Endothelial cell of umbilical vein (primary cell): Measurements from ENCODE around the gene F5. TPM values are rescaled to one million over a fixed set of nuclear protein-coding genes. Genes with fewer than 3 reads are reported as not detected.
A peak's percentile ranks its signal among the peaks of the same experiment; 100 is the strongest.

Experiments
- BruUV-seq: library from RNA; stranded (reverse); fragments of 400-500 nt; replicated peaks from 2 replicates; lab custom pipeline; 2021; lab: Mats Ljungman, UMichigan
- CTCF ChIA-PET: fragments of 300-600, 350-600 bp; sonication (Branson Sonifier 250); formaldehyde crosslinking; loops from one replicate; lab custom pipeline; 2021; ENCODE audit warnings: antibody characterized with exemption, inconsistent platforms; lab: Charles Lee
- POLR2A ChIA-PET: fragments of 300-600, 350-600 bp; sonication (Branson Sonifier 250); formaldehyde crosslinking; loops from one replicate; lab custom pipeline; 2021; ENCODE audit warnings: antibody characterized with exemption, inconsistent platforms; lab: Charles Lee
- DNase-seq: peaks from one replicate; pipeline ENCODE4 v3.0.0-alpha.2; 2011; ENCODE audit warnings: low read depth, low spot score
- FAIRE-seq: peaks from 2 replicates; lab custom pipeline; 2011; peaks lifted over from hg19 to GRCh38; lab: Jason Lieb, UNC
- H2AFZ ChIP-seq: 2 replicates; pipeline ENCODE4 v1.6.0; 2012; ENCODE audit warnings: low read depth, low read length, control low read depth, inconsistent platforms
- H3K27ac ChIP-seq: 2 replicates; pipeline ENCODE4 v1.5.1; 2011; ENCODE audit warnings: low read depth, mild to moderate bottlenecking, control low read depth, low read length, moderate library complexity; ENCODE audit not compliant: insufficient read depth
- H3K27me3 ChIP-seq, 2 experiments: 2 replicates each; pipeline versions ENCODE4 v1.6.0 to v1.6.1; 2011; ENCODE audit warnings: low read length in 2 of 2, mixed read lengths in 1 of 2; ENCODE audit not compliant: control insufficient read depth in 2 of 2, insufficient read depth in 2 of 2
- H3K36me3 ChIP-seq, 2 experiments: 2 replicates in 1 of 2; 3 replicates in 1 of 2; pipeline ENCODE4 v1.5.1; 2011; ENCODE audit warnings: low read length in 2 of 2, mild to moderate bottlenecking in 1 of 2, moderate library complexity in 1 of 2; ENCODE audit not compliant: control insufficient read depth in 2 of 2, insufficient read depth in 2 of 2; ENCODE audit errors: extremely low read depth in 1 of 2
- H3K4me1 ChIP-seq: 3 replicates; pipeline ENCODE4 v1.5.1; 2011; ENCODE audit warnings: mild to moderate bottlenecking, low read length; ENCODE audit not compliant: control insufficient read depth, insufficient read depth; ENCODE audit errors: extremely low read depth
- H3K4me2 ChIP-seq: 2 replicates; pipeline ENCODE4 v1.6.1; 2011; ENCODE audit warnings: low read length, control low read depth, mixed read lengths; ENCODE audit not compliant: insufficient read depth
- H3K4me3 ChIP-seq, 3 experiments: fragments of 200-600 bp in 1 of 3; sonication (generic), shearing (Covaris generic) in 1 of 3; replicated peaks in 1 of 3; 2 replicates each; pipeline ENCODE4 v1.5.1; 2011 to 2016; ENCODE audit warnings: control low read depth in 3 of 3, low read length in 3 of 3, mild to moderate bottlenecking in 2 of 3, inconsistent platforms in 1 of 3, low read depth in 1 of 3, moderate library complexity in 1 of 3; ENCODE audit not compliant: insufficient read depth in 1 of 3
- H3K79me2 ChIP-seq: 2 replicates; pipeline ENCODE4 v1.6.0; 2012; ENCODE audit warnings: low read length, inconsistent platforms; ENCODE audit not compliant: control insufficient read depth, insufficient read depth
- H3K9ac ChIP-seq: replicated peaks from 2 replicates; pipeline ENCODE3; 2011; ENCODE audit warnings: low read length, control low read depth; ENCODE audit not compliant: insufficient read depth; ENCODE audit errors: extremely low read depth
- H3K9me1 ChIP-seq: replicated peaks from 3 replicates; pipeline ENCODE4 v1.6.0; 2011; ENCODE audit warnings: mild to moderate bottlenecking, low read length; ENCODE audit not compliant: control insufficient read depth, insufficient read depth; ENCODE audit errors: extremely low read depth
- H3K9me3 ChIP-seq: replicated peaks from 2 replicates; pipeline ENCODE4 v1.5.1; 2012; ENCODE audit warnings: low read length, inconsistent platforms; ENCODE audit not compliant: control insufficient read depth, insufficient read depth
- H4K20me1 ChIP-seq: replicated peaks from 2 replicates; pipeline ENCODE3; 2011; ENCODE audit warnings: mild to moderate bottlenecking, low read length; ENCODE audit not compliant: control insufficient read depth, insufficient read depth; ENCODE audit errors: extremely low read depth
- CTCF ChIP-seq, 2 donors: IDR thresholded peaks; 1 replicate in 1 of 2; 2 replicates in 1 of 2; pipeline ENCODE4 v1.5.1; 2011; ENCODE audit warnings: low read length in 2 of 2, mild to moderate bottlenecking in 2 of 2, moderate library complexity in 2 of 2, control low read depth in 1 of 2, inconsistent platforms in 1 of 2, low read depth in 1 of 2; ENCODE audit not compliant: insufficient read depth in 1 of 2; ENCODE audit errors: extremely low read depth in 1 of 2
- EZH2 ChIP-seq: IDR thresholded peaks from 2 replicates; pipeline ENCODE4 v1.6.1; 2012; ENCODE audit warnings: borderline replicate concordance, low read depth, mild to moderate bottlenecking, moderate library complexity, low read length, inconsistent platforms; ENCODE audit not compliant: severe bottlenecking
- FOS ChIP-seq: IDR thresholded peaks from 2 replicates; pipeline ENCODE4 v1.6.1; 2011; ENCODE audit warnings: mild to moderate bottlenecking, low read length, moderate library complexity, borderline replicate concordance; ENCODE audit not compliant: insufficient read depth
- GATA2 ChIP-seq: IDR thresholded peaks from 2 replicates; pipeline ENCODE4 v1.7.0; 2011; ENCODE audit warnings: low read depth, mild to moderate bottlenecking, moderate library complexity, mixed read lengths, low read length; ENCODE audit not compliant: insufficient read length, insufficient read depth
- MAX ChIP-seq: IDR thresholded peaks from 2 replicates; pipeline ENCODE4 v1.6.1; 2011; ENCODE audit not compliant: insufficient read depth, insufficient read length
- MYC ChIP-seq: IDR thresholded peaks from one replicate; pipeline ENCODE4 v1.6.1; 2011; ENCODE audit warnings: mild to moderate bottlenecking, low read depth, low read length
- POLR2A ChIP-seq: IDR thresholded peaks from 2 replicates; pipeline ENCODE4 v1.6.1; 2012; ENCODE audit warnings: low read depth, mild to moderate bottlenecking, control low read depth, low read length
- POLR2AphosphoS5 ChIP-seq: IDR thresholded peaks from 2 replicates; pipeline ENCODE4 v1.6.1; 2012; ENCODE audit warnings: low read depth, mild to moderate bottlenecking, control low read depth, low read length, moderate library complexity; ENCODE audit not compliant: insufficient read depth
- dilution Hi-C: fragments of 300-500 bp; cut with MboI; formaldehyde crosslinking; loops from one replicate; pipeline ENCODE4 v1.15.0; 2019; ENCODE audit warnings: low sequenced_read_pairs; ENCODE audit not compliant: extremely low pct_ligation_motif_present
- intact Hi-C: fragments of 100-400 bp; cut with micrococcal nuclease; formaldehyde crosslinking; loops from one replicate; pipeline ENCODE4 v1.10.0; 2022
- polyA plus RNA-seq, 4 experiments: library from polyadenylated mRNA; depleted of rRNA in 3 of 4; stranded (reverse) in 3 of 4; unstranded in 1 of 4; fragments of >200 nt; gene quantifications; 2 replicates each; pipeline versions ENCODE4 v1.2.1 to v1.2.3, GENCODE V29; 2011 to 2012; ENCODE audit warnings: missing spikeins in 1 of 4
- total RNA-seq: library from RNA; stranded (reverse); gene quantifications from 2 replicates; pipeline ENCODE4 v1.2.3, GENCODE V29; 2021

F5 gene
- total and polyA plus RNA-seq, 2 donors (not counting 3 experiments of a cell fraction or from before 2014, with no cell fraction given) = not detected

- Histone ChIP-seq H3K4me2 (peak overlapping the region; percentile 83), H3K27ac (no peak overlapping the region), H3K4me1 (peaks cover 31% of the 10 kb centered on the region), H3K36me3 (no peaks in the 10 kb centered on the region), H3K9me1 (no peaks in the 10 kb centered on the region), H3K9ac (no peak overlapping the region), H3K9me3 (no peaks in the 10 kb centered on the region), H2AFZ (no peak overlapping the region), H3K79me2 (peaks cover 52% of the 10 kb centered on the region), H3K27me3 (no peaks in the 10 kb centered on the region), H4K20me1 (no peaks in the 10 kb centered on the region), H3K4me3 (no peak overlapping the region)
- no peak for TF ChIP-seq MYC
- no peak for TF ChIP-seq CTCF (IDR thresholded peaks at IDR 0.05; ENCODE audit: extremely low read depth in 1 of 2, insufficient read depth in 1 of 2, low read depth in 1 of 2, low read length in 2 of 2)
- no peak for TF ChIP-seq GATA2
- TF ChIP-seq POLR2A = no peak
- TF ChIP-seq FOS = no peak
- no peak for TF ChIP-seq POLR2AphosphoS5
- no peak for TF ChIP-seq MAX
- no peak for TF ChIP-seq EZH2
- dilution Hi-C loops = no loop called here
- CTCF ChIA-PET = interaction anchor here (1.1 to 2.3 kb wide), 4 partner anchors 13 to 63 kb away, joined by 3 to 11 read pairs (median 4); no protein-coding TSS in a partner anchor
- BruUV-seq = no TSS peak
- POLR2A ChIA-PET = no interaction called here
- intact Hi-C loops = no loop called here
- no peak for DNase-seq
- FAIRE-seq = no peak
These were observed 102.7 kb downstream of the F5 start for GRCh38 chr1:169483500-169483966.
